Gastroesophageal sphincter (tissue), 4 donors: ENCODE results near the gene TSPAN12. TPM values are rescaled to one million over a fixed set of nuclear protein-coding genes. Genes with fewer than 3 reads are reported as not detected.
A peak's percentile ranks its signal among the peaks of the same experiment; 100 is the strongest.

Source experiments
- ATAC-seq: fragments of 150-250 bp; one replicate; pipeline ENCODE4 v1.9.1; 2016; ENCODE audit warnings: mild to moderate bottlenecking, moderate library complexity
- H3K27ac ChIP-seq, 4 donors: fragments of 200-600 bp; sonication (generic) in 3 of 4; 1 replicate in 3 of 4; 2 replicates in 1 of 4; pipeline ENCODE4 v1.5.1; 2016 to 2019
- H3K27me3 ChIP-seq: fragments of 200-600 bp; sonication (generic); one replicate; pipeline ENCODE4 v1.5.1; 2019
- H3K36me3 ChIP-seq, 2 donors: fragments of 200-600 bp; sonication (generic); one replicate each; pipeline ENCODE4 v1.5.1; 2019; ENCODE audit warnings: control low read depth in 1 of 2
- H3K4me1 ChIP-seq, 3 donors: fragments of 200-600 bp; sonication (generic); 1 replicate in 2 of 3; 2 replicates in 1 of 3; pipeline ENCODE4 v1.5.1; 2016 to 2019; ENCODE audit warnings: control low read depth in 2 of 3
- H3K4me3 ChIP-seq, 2 donors: fragments of 200-600 bp; sonication (generic); one replicate each; pipeline ENCODE4 v1.5.1; 2019; ENCODE audit warnings: mild to moderate bottlenecking in 1 of 2, moderate library complexity in 1 of 2
- H3K9me3 ChIP-seq, 3 donors: fragments of 200-600 bp; sonication (generic); one replicate each; pipeline ENCODE4 v1.5.1; 2017 to 2019; ENCODE audit warnings: control low read depth in 2 of 3
- CTCF ChIP-seq, 4 experiments: fragments of 200-600 bp in 2 of 4; fragments of 450-650 bp in 2 of 4; sonication (generic) in 1 of 4; IDR thresholded peaks; one replicate each; pipeline ENCODE4 v1.5.1; 2017 to 2019; ENCODE audit warnings: antibody characterized with exemption in 4 of 4, mild to moderate bottlenecking in 2 of 4, moderate library complexity in 2 of 4
- EP300 ChIP-seq: sonication (generic); formaldehyde crosslinking; IDR thresholded peaks from one replicate; pipeline ENCODE4 v1.6.1; 2017; ENCODE audit warnings: antibody characterized with exemption, mild to moderate bottlenecking
- POLR2A ChIP-seq, 2 donors: fragments of 450-650 bp; IDR thresholded peaks; one replicate each; pipeline ENCODE4 v1.6.1; 2017; ENCODE audit warnings: antibody characterized with exemption in 2 of 2, mild to moderate bottlenecking in 2 of 2, moderate library complexity in 1 of 2
- POLR2AphosphoS5 ChIP-seq: sonication (generic); formaldehyde crosslinking; IDR thresholded peaks from one replicate; pipeline ENCODE4 v1.6.1; 2017; ENCODE audit warnings: antibody characterized with exemption
- WGBS, 2 donors: methylation state at CpG; one replicate each; pipeline ENCODE4 v1.1.5; 2018; ENCODE audit warnings: low coverage in 1 of 2; 5-methylcytosine and 5-hydroxymethylcytosine counted together
- total RNA-seq, 4 donors: library from RNA; depleted of rRNA; stranded (reverse); fragments of >200 nt; gene quantifications; one replicate each; pipeline ENCODE4 v1.1.0, GENCODE V29; 2016

TSPAN12 gene
- total RNA-seq, 4 donors from 2014 or later: 4.4 to 25.3 (median 6.9) TPM

- Histone ChIP-seq H3K4me3 (no peak overlapping the region), H3K27me3 (no peaks in the 10 kb centered on the region), H3K4me1 (no peaks in the 10 kb centered on the region), H3K27ac (no peak overlapping the region), H3K9me3 (no peaks in the 10 kb centered on the region), H3K36me3 (no peaks in the 10 kb centered on the region)
- no peak for TF ChIP-seq CTCF (IDR thresholded peaks at IDR 0.05)
- TF ChIP-seq POLR2AphosphoS5: no peak
- no peak for TF ChIP-seq EP300
- TF ChIP-seq POLR2A (IDR thresholded peaks at IDR 0.05): no peak
- no peak for ATAC-seq
- 71 to 90% methylated on average over 1 to 3 of the region's 3 CpGs for WGBS, 2 donors
Observed at GRCh38 chr7:120809260-120809659, 48.7 kb downstream of the TSPAN12 start.

- no peak for ATAC-seq
- Histone ChIP-seq H3K27me3 (no peaks in the 10 kb centered on the region), H3K4me3 (no peak overlapping the region), H3K4me1 (no peaks in the 10 kb centered on the region), H3K9me3 (no peaks in the 10 kb centered on the region), H3K27ac (no peak overlapping the region), H3K36me3 (no peaks in the 10 kb centered on the region)
- TF ChIP-seq EP300 (no peak), POLR2A (IDR thresholded peaks at IDR 0.05) (no peak), CTCF (IDR thresholded peaks at IDR 0.05) (no peak), POLR2AphosphoS5 (no peak)
- 82 to 96% methylated on average over 2 of the region's 2 CpGs for WGBS, 2 donors
Observed at GRCh38 chr7:120807390-120807789, 50.6 kb downstream of the TSPAN12 start.

- ATAC-seq: no peak
Observed at GRCh38 chr7:120806669-120807068, 51.3 kb downstream of the TSPAN12 start.

GRCh38 chr7:120805636-120806388 is 52.1 kb downstream of the TSPAN12 start:
- Histone ChIP-seq H3K27me3 (no peaks in the 10 kb centered on the region), H3K4me3 (no peak overlapping the region), H3K4me1 (no peaks in the 10 kb centered on the region), H3K36me3 (no peaks in the 10 kb centered on the region), H3K27ac (no peak overlapping the region), H3K9me3 (no peaks in the 10 kb centered on the region)
- peak; percentile 36 for ATAC-seq
- 18 to 25% methylated on average over 3 of the region's 3 CpGs for WGBS, 2 donors
- TF ChIP-seq POLR2AphosphoS5 (no peak), EP300 (no peak), CTCF (IDR thresholded peaks at IDR 0.05) (peak; percentile 77 to 85 (median 78)), POLR2A (IDR thresholded peaks at IDR 0.05) (no peak)

More at GRCh38 chr7:120806669-120807068, 51.3 kb downstream of the TSPAN12 start:
- Histone ChIP-seq H3K4me1 (no peaks in the 10 kb centered on the region), H3K27ac (no peak overlapping the region), H3K27me3 (no peaks in the 10 kb centered on the region), H3K4me3 (no peak overlapping the region), H3K9me3 (no peaks in the 10 kb centered on the region), H3K36me3 (no peaks in the 10 kb centered on the region)
- WGBS, 2 donors: 60 to 69% methylated on average over 1 of the region's 1 CpG
- TF ChIP-seq CTCF (IDR thresholded peaks at IDR 0.05): no peak
- no peak for TF ChIP-seq POLR2A (IDR thresholded peaks at IDR 0.05)
- no peak for TF ChIP-seq EP300
- no peak for TF ChIP-seq POLR2AphosphoS5

GRCh38 chr7:120802751-120803150 is 55.2 kb downstream of the TSPAN12 start:
- H3K4me3 ChIP-seq: no peak overlapping the region
- no peaks in the 10 kb centered on the region for H3K9me3 ChIP-seq
- no peaks in the 10 kb centered on the region for H3K36me3 ChIP-seq
- H3K4me1 ChIP-seq: no peaks in the 10 kb centered on the region
- no peak for ATAC-seq
- no peaks in the 10 kb centered on the region for H3K27me3 ChIP-seq
- TF ChIP-seq POLR2AphosphoS5 (no peak), POLR2A (IDR thresholded peaks at IDR 0.05) (no peak), EP300 (no peak), CTCF (IDR thresholded peaks at IDR 0.05) (no peak)
- no peak overlapping the region for H3K27ac ChIP-seq
- 84 to 89% methylated on average over 3 of the region's 3 CpGs for WGBS, 2 donors
